GM18861 (cell line): ENCODE data around the gene EIF4A3.

Experiments
- ATAC-seq: cut with Tn5 transposase; IDR thresholded peaks from one replicate; pipeline ENCODE4 v1.9.1; 2021; ENCODE audit not compliant: unreplicated experiment

The EIF4A3 gene

GRCh38 chr17:80138856-80139426, 8.0 kb downstream of the EIF4A3 start:
- no peak for ATAC-seq

- ATAC-seq, result no peak
Measured at GRCh38 chr17:80137131-80137530, 9.8 kb downstream of the EIF4A3 start.

- no peak for ATAC-seq
Measured at GRCh38 chr17:80133626-80133970, 13.3 kb downstream of the EIF4A3 start.

- ATAC-seq, result no peak
Measured at GRCh38 chr17:80132906-80133625, 13.9 kb downstream of the EIF4A3 start.

GRCh38 chr17:80130992-80131391, 15.9 kb downstream of the EIF4A3 start:
- no peak for ATAC-seq

GRCh38 chr17:80129006-80129565, 17.8 kb downstream of the EIF4A3 start:
- no peak for ATAC-seq

- no peak for ATAC-seq
Measured at GRCh38 chr17:80126449-80126715, 20.5 kb downstream of the EIF4A3 start.

- no peak for ATAC-seq
Measured at GRCh38 chr17:80125656-80126448, 21.1 kb downstream of the EIF4A3 start.

GRCh38 chr17:80124351-80124981, 22.5 kb downstream of the EIF4A3 start:
- ATAC-seq, result no peak

GRCh38 chr17:80123791-80124190, 23.1 kb downstream of the EIF4A3 start:
- no peak for ATAC-seq

GRCh38 chr17:80122926-80123505, 23.9 kb downstream of the EIF4A3 start:
- ATAC-seq, result no peak

- ATAC-seq, result no peak
Measured at GRCh38 chr17:80122026-80122575, 24.8 kb downstream of the EIF4A3 start.

- no peak for ATAC-seq
Measured at GRCh38 chr17:80119839-80120238, 27.1 kb downstream of the EIF4A3 start.

- ATAC-seq, result no peak
Measured at GRCh38 chr17:80119271-80119791, 27.6 kb downstream of the EIF4A3 start.

GRCh38 chr17:80118601-80119270, 28.2 kb downstream of the EIF4A3 start:
- no peak for ATAC-seq

- no peak for ATAC-seq
Measured at GRCh38 chr17:80117491-80118401, 29.2 kb downstream of the EIF4A3 start.

GRCh38 chr17:80116921-80117380, 30.0 kb downstream of the EIF4A3 start:
- no peak for ATAC-seq

- no peak for ATAC-seq
Measured at GRCh38 chr17:80116276-80116920, 30.5 kb downstream of the EIF4A3 start.

- ATAC-seq, result no peak
Measured at GRCh38 chr17:80115159-80115558, 31.8 kb downstream of the EIF4A3 start.
